Astrocyte (in vitro differentiated cells and primary cell): ENCODE results near the gene C6. TPM values are rescaled to one million over a fixed set of nuclear protein-coding genes. Genes with fewer than 3 reads are reported as not detected.

Experiments used
- DNase-seq: peaks from one replicate; pipeline ENCODE4 v3.0.0-alpha.2; 2010; ENCODE audit warnings: low read depth
- FAIRE-seq: peaks from 2 replicates; lab custom pipeline; 2011; peaks lifted over from hg19 to GRCh38; lab: Jason Lieb, UNC
- H2AFZ ChIP-seq: 2 replicates; pipeline ENCODE4 v1.6.0; 2012; ENCODE audit warnings: low read depth, low read length, inconsistent platforms
- H3K27ac ChIP-seq: 2 replicates; pipeline ENCODE4 v1.5.1; 2011; ENCODE audit warnings: low read depth, low read length, inconsistent platforms
- H3K27me3 ChIP-seq: 2 replicates; pipeline ENCODE4 v1.6.0; 2011; ENCODE audit warnings: low read length, inconsistent platforms; ENCODE audit not compliant: insufficient read depth
- H3K36me3 ChIP-seq: 2 replicates; pipeline ENCODE4 v1.5.1; 2011; ENCODE audit warnings: low read length, inconsistent platforms; ENCODE audit not compliant: insufficient read depth
- H3K4me1 ChIP-seq: 2 replicates; pipeline ENCODE4 v1.5.1; 2011; ENCODE audit warnings: low read length, inconsistent platforms; ENCODE audit not compliant: insufficient read depth
- H3K4me2 ChIP-seq: 2 replicates; pipeline ENCODE4 v1.6.0; 2012; ENCODE audit warnings: low read length, inconsistent platforms
- H3K4me3 ChIP-seq: 2 replicates; pipeline ENCODE4 v1.5.1; 2011; ENCODE audit warnings: low read depth, mild to moderate bottlenecking, low read length, inconsistent platforms; ENCODE audit not compliant: insufficient read depth
- H3K79me2 ChIP-seq: 2 replicates; pipeline ENCODE4 v1.6.0; 2012; ENCODE audit warnings: mild to moderate bottlenecking, low read length, inconsistent platforms; ENCODE audit not compliant: insufficient read depth
- H3K9ac ChIP-seq: 2 replicates; pipeline ENCODE4 v1.6.0; 2012; ENCODE audit warnings: mild to moderate bottlenecking, low read length, inconsistent platforms
- H3K9me3 ChIP-seq: 2 replicates; pipeline ENCODE4 v1.5.1; 2012; ENCODE audit warnings: low read depth, mild to moderate bottlenecking, low read length, inconsistent platforms; ENCODE audit not compliant: insufficient read depth
- H4K20me1 ChIP-seq: 2 replicates; pipeline ENCODE4 v1.6.0; 2012; ENCODE audit warnings: low read length, inconsistent platforms; ENCODE audit not compliant: insufficient read depth
- H3K27ac Mint-ChIP-seq: one replicate; pipeline ENCODE4 v1.8.0; 2021; ENCODE audit warnings: mild to moderate bottlenecking, mixed read lengths; ENCODE audit not compliant: unreplicated experiment
- H3K27me3 Mint-ChIP-seq: one replicate; pipeline ENCODE4 v1.8.0; 2021; ENCODE audit warnings: low read depth, mixed read lengths; ENCODE audit not compliant: unreplicated experiment
- H3K36me3 Mint-ChIP-seq: one replicate; pipeline ENCODE4 v1.8.0; 2021; ENCODE audit warnings: low read depth, mixed read lengths; ENCODE audit not compliant: unreplicated experiment
- H3K4me1 Mint-ChIP-seq: one replicate; pipeline ENCODE4 v1.8.0; 2021; ENCODE audit warnings: low read depth, mixed read lengths; ENCODE audit not compliant: unreplicated experiment
- H3K4me3 Mint-ChIP-seq: one replicate; pipeline ENCODE4 v1.8.0; 2021; ENCODE audit warnings: mild to moderate bottlenecking, moderate library complexity, mixed read lengths; ENCODE audit not compliant: unreplicated experiment
- H3K9me3 Mint-ChIP-seq: one replicate; pipeline ENCODE4 v1.8.0; 2021; ENCODE audit warnings: mild to moderate bottlenecking, mixed read lengths; ENCODE audit not compliant: unreplicated experiment
- CTCF ChIP-seq: IDR thresholded peaks from 2 replicates; pipeline ENCODE4 v1.5.1; 2011; ENCODE audit warnings: low read depth, mild to moderate bottlenecking, inconsistent platforms, low read length, moderate library complexity; ENCODE audit not compliant: insufficient read depth
- EZH2 ChIP-seq: IDR thresholded peaks from 2 replicates; pipeline ENCODE4 v1.6.1; 2012; ENCODE audit warnings: mild to moderate bottlenecking, low read length, inconsistent platforms; ENCODE audit not compliant: insufficient read depth
- total RNA-seq: library from RNA; stranded (reverse); gene quantifications from 2 replicates; pipeline ENCODE4 v1.2.1, GENCODE V29; 2021

The C6 gene
- total RNA-seq, 1 donor from 2014 or later: not detected

DNA sequence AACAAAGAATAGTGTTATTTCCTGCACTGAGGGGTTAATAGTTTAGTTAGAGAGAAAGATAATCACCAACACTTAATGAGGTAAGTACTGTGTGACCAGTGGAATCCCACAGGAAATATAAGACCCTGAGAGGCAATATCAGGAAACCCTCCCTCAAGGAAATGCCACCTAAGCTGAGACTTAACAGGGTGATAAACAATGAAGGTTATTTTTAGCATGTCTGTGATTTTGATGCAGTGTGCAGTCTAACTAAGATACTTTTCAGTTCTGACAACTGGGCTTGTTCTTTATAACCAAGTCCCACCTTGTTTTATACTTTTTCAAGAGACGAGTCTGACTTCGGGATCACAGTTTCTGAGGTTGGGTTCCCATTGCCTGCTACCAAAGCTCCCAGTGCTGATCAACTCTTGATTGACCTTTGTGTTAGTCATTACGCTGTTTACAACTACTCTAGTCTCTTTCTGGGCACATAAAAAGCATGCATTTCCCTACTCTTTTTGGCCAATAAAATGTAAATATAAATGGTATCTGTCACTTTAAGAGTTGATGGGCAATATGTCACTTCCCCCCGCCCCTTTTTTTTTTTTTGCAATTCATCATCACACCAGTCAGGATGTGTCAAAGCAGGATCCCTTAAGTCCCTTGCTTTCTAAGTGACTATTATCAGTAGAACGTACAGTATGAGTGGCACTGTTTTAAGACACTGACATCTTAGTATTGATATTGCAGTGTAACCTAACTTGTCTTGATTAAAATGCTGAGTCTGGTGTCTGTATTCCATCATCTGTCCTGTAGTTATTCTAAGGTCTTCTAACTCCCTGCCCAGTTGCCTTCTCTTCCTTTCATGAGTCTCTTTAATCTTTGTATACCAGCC lies 31.4 kb downstream of the C6 start:
- H3K9me3 ChIP-seq: no peaks in the 10 kb centered on the region
- TF ChIP-seq EZH2: no peak
- no peak for TF ChIP-seq CTCF
- H3K27me3 Mint-ChIP-seq: no peaks in the 10 kb centered on the region
- no peak overlapping the region for H3K9ac ChIP-seq
- H3K36me3 Mint-ChIP-seq: no peaks in the 10 kb centered on the region
- no peaks in the 10 kb centered on the region for H3K9me3 Mint-ChIP-seq
- no peaks in the 10 kb centered on the region for H4K20me1 ChIP-seq
- peaks cover 10% of the 10 kb centered on the region for H3K4me1 Mint-ChIP-seq
- no peaks in the 10 kb centered on the region for H3K36me3 ChIP-seq
- H3K4me3 Mint-ChIP-seq: no peak overlapping the region
- H3K4me1 ChIP-seq: no peaks in the 10 kb centered on the region
- no peak overlapping the region for H3K27ac Mint-ChIP-seq
- no peak overlapping the region for H3K4me3 ChIP-seq
- DNase-seq (no peak), FAIRE-seq (no peak)
- H3K79me2 ChIP-seq: no peaks in the 10 kb centered on the region
- H3K27me3 ChIP-seq: no peaks in the 10 kb centered on the region
- no peak overlapping the region for H3K4me2 ChIP-seq
- no peak overlapping the region for H2AFZ ChIP-seq
- H3K27ac ChIP-seq: no peak overlapping the region

DNA sequence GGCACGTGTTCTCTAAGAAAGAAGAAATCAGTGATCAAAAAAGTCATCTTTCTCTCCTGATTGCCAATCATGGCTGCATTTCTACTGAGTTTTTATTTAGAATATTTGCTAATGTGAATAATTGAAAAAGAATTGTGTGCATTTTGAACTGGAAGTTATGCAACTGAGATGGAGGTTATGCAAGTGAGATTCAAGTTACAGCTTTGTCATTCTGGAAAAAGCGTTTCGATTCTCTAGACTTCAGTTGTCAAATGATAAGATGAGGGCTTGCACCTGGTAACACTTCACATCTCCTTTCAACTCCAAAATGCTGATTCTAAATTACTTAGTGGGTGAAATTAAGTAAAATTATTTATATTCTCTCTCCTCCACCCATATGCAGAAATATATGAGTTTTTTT lies 36.4 kb downstream of the C6 start:
- no peaks in the 10 kb centered on the region for H4K20me1 ChIP-seq
- no peak overlapping the region for H3K27ac ChIP-seq
- TF ChIP-seq EZH2: no peak
- no peak for TF ChIP-seq CTCF
- H3K27me3 ChIP-seq: no peaks in the 10 kb centered on the region
- no peak overlapping the region for H3K4me2 ChIP-seq
- H2AFZ ChIP-seq: no peak overlapping the region
- H3K27ac Mint-ChIP-seq: no peak overlapping the region
- H3K4me3 Mint-ChIP-seq: no peak overlapping the region
- no peak overlapping the region for H3K4me3 ChIP-seq
- H3K9me3 ChIP-seq: no peaks in the 10 kb centered on the region
- DNase-seq (no peak), FAIRE-seq (no peak)
- H3K79me2 ChIP-seq: no peaks in the 10 kb centered on the region
- H3K9ac ChIP-seq: no peak overlapping the region
- no peaks in the 10 kb centered on the region for H3K9me3 Mint-ChIP-seq
- no peaks in the 10 kb centered on the region for H3K36me3 ChIP-seq
- no peaks in the 10 kb centered on the region for H3K4me1 ChIP-seq
- no peaks in the 10 kb centered on the region for H3K36me3 Mint-ChIP-seq
- H3K4me1 Mint-ChIP-seq: no peaks in the 10 kb centered on the region
- H3K27me3 Mint-ChIP-seq: no peaks in the 10 kb centered on the region

DNA sequence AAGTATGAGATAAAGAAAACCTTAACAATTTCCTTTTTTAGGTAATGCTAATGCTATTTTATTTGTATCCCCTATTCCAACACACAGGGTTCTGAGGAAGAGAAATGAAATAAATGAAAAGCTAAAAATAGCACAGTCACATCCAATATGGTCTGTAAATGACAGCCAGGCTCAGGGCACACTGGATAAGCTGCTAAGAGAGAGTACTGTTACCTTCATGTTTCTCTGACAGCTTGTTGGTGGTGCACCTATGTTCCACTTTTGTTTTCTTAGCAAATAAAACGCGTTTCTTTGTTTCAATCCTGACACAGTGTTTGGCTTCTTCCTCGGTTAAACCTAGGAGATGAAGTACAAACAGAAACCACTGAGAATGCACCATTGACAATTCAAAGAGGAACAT lies 41.3 kb downstream of the C6 start:
- no peak overlapping the region for H3K4me3 ChIP-seq

More for the DNA sequence above, 41.3 kb downstream of the C6 start:
- no peaks in the 10 kb centered on the region for H3K27me3 ChIP-seq
- no peak overlapping the region for H3K27ac ChIP-seq
- Mint-ChIP-seq H3K27me3 (no peaks in the 10 kb centered on the region), H3K9me3 (no peaks in the 10 kb centered on the region), H3K36me3 (no peaks in the 10 kb centered on the region), H3K4me3 (no peak overlapping the region), H3K27ac (no peak overlapping the region), H3K4me1 (no peaks in the 10 kb centered on the region)
- FAIRE-seq (no peak), DNase-seq (no peak)
- H3K4me2 ChIP-seq: no peak overlapping the region
- no peak for TF ChIP-seq EZH2
- no peaks in the 10 kb centered on the region for H3K36me3 ChIP-seq
- no peaks in the 10 kb centered on the region for H3K9me3 ChIP-seq
- no peak overlapping the region for H3K9ac ChIP-seq
- no peaks in the 10 kb centered on the region for H3K4me1 ChIP-seq
- H4K20me1 ChIP-seq: no peaks in the 10 kb centered on the region
- H3K79me2 ChIP-seq: no peaks in the 10 kb centered on the region
- no peak overlapping the region for H2AFZ ChIP-seq
